Stimulated activated CD4-positive, alpha-beta T cell treated with anti-CD3 and anti-CD28 coated beads, Interleukin-2, amount 100 ng/mL, for 4 hours (primary cell): ENCODE data around the gene EPHA1.

ENCODE experiments used
- DNase-seq: peaks from one replicate; pipeline ENCODE4 v3.0.0-alpha.2; 2020; ENCODE audit warnings: low read depth

The EPHA1 gene

GRCh38 chr7:143388491-143389101, 20.1 kb downstream of the EPHA1 start:
- DNase-seq, result no peak

DNA sequence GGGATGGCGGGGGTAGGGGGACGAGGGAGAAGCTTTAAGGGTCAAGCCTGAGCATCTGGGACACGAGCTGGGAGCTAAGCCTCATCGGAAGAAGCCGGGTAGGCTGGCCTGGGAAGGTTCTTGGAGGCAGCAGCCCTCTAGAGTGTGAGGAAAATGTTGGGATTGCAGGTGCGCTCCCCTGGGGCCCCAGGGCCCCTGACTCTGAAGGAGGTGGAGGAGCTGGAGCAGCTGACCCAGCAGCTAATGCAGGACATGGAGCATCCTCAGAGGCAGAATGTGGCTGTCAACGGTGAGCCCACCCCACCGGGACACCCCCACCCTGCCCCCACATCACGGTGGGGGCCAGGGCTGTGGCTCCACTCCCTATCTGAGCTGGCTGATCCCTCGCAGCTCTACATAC, 20.6 kb downstream of the EPHA1 start:
- DNase-seq, result no peak

DNA sequence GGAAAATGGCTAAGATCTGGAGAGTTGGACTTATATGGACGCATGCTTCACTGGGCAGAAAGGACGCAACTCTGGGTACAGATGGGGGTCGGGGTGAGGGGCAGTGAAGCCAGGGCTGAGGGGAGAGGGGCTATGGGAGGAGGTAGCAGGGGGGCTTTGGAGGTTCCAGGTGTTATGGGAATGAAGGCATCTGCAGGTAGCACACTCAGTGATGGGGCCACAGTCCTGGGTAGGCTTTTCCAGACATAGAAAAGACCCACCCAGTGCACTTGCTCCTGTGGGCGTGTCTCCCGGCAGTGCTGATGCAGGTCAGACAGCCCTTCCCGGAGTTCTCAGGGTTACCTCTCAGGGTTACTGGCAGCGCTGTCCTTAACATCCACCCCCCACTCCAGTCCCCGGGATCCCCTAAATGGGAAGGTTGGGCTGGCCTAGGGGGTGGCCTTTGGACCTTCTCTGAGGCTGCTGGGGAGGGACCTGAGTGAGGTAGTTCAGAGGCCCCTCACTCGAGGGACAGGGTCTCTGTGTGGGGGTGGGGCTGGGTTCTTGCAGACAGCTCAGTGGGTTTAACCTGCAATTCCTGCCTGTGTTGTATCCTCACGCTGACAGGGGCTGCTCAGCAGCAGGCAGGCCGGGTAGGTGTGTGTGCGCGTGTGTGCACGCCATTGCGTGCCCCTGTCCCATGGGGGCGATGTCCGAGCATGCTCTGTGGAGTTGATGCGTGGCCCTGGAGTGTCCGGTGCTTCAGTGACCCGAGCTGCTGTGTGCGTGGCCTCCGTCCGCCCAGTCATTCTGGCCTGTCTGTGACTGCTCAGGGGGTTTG, 21.3 kb downstream of the EPHA1 start:
- DNase-seq, result no peak

- DNase-seq, result no peak
Measured at GRCh38 chr7:143385891-143386781, 22.5 kb downstream of the EPHA1 start.

- DNase-seq, result no peak
Measured at GRCh38 chr7:143384661-143385631, 23.7 kb downstream of the EPHA1 start.

DNA sequence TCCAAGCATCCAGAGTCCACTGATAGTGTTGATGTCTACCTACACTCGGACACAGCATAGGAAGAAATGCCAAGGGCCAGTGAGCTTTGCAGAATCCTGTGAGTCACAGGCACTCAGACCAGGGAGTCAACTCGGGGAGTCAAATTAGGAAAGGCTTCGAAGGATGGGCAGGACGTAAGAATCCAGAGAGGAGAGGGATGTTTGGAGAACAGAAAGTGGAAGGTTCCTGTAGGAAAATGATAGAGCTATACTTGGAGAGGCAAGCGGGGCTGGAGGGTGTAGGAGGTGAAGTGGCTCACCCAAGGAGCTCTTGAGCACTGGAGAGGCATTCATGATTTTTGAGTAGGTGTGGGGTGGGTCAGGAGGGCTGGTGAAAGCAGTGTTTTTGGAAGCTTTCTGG, 24.5 kb downstream of the EPHA1 start:
- DNase-seq, result no peak

GRCh38 chr7:143383642-143383957, 25.1 kb downstream of the EPHA1 start:
- DNase-seq, result no peak

GRCh38 chr7:143382791-143383641, 25.6 kb downstream of the EPHA1 start:
- DNase-seq, result no peak

GRCh38 chr7:143382126-143382790, 26.4 kb downstream of the EPHA1 start:
- DNase-seq, result no peak

GRCh38 chr7:143381427-143382125, 27.1 kb downstream of the EPHA1 start:
- no peak for DNase-seq

GRCh38 chr7:143380646-143381426, 27.8 kb downstream of the EPHA1 start, which contains the start of gene ZYX:
Gene ZYX (plus strand): TSS chr7:143381345. CDS start chr7:143381572, 227 bp downstream.
- peak; percentile 85 for DNase-seq

DNA sequence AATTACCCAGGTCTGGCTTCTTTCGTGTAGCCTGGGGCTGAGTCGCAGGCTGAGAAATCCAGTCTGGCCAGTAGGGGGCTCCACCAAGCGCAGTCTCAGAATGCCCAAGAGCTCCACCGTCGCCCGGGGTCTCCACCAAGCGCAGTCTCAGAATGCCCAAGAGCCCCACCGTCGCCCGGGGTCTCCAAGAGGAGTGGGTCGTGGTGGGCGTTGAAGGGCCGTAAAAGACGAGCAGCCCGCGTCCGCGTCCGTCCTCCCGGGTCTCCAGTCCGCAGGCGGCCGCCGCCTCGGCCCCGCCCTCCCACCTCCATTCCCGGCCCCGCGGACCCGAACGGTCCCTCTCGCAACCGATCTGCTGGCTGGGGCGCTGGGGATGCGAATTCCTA, 28.4 kb downstream of the EPHA1 start:
- DNase-seq, result peak; percentile 77

DNA sequence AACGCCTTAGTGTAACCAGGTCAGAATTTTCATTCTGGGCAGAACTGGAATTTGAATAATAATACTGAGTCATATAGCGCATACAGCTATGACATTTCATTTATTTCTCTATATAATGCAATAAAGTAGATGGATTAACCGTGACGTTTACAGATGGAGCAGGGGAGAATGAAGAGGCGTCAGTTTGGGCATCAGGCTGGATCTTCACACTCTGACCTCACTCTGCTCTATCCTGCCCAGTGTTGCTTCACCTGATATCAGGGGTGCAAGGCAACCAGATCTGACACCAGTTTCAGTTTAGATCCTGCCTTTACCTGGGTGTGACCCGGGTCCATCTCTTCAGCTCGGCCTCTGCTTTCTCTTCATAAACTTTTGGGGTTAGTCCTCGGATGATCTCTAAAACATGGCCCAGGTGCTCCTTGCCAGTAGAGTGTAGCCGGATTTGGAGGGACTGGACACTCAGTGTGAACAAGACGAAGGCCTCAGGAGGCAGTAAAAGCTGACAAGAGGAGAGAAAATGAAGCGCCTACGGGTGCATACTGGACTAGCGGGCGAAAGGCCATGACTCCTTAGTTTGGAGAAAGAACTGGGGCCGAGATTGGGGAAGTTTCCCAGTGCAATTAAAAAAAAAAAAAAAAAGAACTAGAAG, 28.9 kb downstream of the EPHA1 start:
- no peak for DNase-seq

DNA sequence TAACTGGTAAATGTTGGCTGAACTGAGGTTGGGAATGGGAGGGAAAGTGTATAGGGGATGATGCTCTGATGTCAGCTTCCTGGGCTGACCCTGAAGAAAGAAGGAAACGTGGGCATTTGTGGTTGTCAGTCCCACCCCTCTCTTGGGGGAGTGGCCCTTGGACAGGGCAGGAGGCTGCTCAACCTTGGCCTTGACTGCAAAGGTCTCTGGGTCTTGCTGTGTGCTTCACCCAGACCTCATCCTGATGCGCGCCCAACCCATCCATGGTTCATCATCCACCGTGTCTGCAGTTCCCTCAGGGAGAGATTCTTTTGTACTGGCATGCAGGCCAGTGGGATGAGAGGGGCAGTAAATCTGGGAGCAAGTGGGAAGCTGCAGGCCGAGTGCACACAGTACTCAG, 32.3 kb downstream of the EPHA1 start:
- no peak for DNase-seq

DNA sequence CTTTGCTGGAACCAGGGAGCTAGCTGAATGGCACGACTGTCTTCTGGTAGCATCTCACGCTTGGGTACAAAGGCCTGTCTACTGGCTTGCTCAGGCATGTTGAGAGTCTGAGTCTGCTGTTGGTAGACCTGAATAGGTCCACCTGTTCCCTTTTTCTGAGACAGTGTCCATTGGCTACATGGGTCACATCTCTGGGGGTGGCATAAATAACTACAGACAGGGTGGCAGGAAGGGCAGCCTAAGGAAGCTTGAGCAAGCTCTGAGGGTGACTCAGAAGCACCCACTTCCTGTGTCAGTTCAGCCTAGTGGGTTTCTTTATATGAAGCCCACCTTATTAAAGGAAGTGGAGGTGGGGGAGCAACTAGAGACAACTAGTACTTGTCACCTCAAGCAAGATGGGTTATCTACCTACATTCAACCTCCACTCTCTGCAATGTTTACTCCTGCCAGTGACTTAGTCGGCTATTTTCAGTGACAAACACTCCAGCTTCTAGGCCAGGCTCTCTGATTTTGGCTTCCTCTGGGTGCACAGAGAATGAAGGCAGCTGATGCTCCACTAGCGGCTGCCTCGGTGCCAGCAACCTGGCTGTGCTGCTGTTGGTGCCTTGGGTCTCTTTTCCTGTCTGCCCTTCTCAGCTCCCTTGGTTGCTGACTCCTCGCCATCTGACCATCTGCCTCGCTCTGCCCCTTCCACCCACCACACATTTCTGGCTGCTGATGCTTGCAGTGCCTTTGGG, 33.2 kb downstream of the EPHA1 start:
- DNase-seq, result peak; percentile 35

DNA sequence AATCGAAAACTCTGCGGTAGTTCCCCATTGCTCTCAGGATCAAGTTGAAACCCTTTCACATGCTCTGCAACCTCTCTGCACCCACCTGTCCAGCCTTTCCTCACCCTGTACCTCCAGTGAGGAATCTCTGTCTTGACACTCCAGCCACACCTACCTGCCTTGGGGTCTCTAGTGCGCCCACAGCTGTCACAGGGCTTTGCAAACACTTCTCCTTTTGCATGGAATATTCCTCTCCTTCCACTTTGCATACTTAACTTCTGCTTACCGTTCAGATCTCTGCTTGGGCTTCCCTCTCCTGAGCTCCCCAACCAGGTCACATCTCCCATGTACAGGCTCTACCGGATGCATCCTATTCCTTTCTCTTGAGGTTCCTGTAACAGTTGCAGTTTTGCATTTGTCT, 34.1 kb downstream of the EPHA1 start:
- DNase-seq, result no peak

- no peak for DNase-seq
Measured at GRCh38 chr7:143373255-143373794, 35.3 kb downstream of the EPHA1 start.
